ENCODE results near the gene G3BP2.

Gene G3BP2

GRCh38 chr4:75637827-75638226, 35.4 kb downstream of the G3BP2 start:
- no peak for DNase-seq (ENCODE audit: low spot score)

DNA sequence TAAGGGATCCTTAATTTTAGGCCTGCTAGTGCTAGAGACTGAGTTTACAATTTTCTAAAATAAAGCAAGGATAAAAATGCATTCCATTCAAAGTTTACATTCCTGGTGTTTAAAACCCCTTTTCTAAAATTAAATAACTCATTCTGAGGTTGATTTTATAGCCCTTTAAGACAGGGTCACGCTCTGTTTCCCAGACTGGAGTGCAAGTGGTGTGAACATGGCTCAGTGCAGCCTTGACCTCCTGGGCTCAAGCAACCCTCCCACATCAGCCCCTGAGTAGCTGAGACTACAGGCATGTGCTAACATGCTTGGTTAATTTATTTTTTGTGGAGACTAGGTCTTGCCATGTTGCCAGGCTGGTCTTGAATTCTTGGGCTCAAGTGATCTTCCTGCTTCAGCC, 36.0 kb downstream of the G3BP2 start:
- DNase-seq (ENCODE audit: low spot score) = no peak

GRCh38 chr4:75634951-75635350, 38.3 kb downstream of the G3BP2 start:
- DNase-seq (ENCODE audit: low spot score) = peak; percentile 11

- DNase-seq (ENCODE audit: low spot score) = no peak
These were observed 38.9 kb downstream of the G3BP2 start for GRCh38 chr4:75634281-75634680.

GRCh38 chr4:75633846-75634245, 39.4 kb downstream of the G3BP2 start:
- peak; percentile 14 for DNase-seq (ENCODE audit: low spot score)

GRCh38 chr4:75630937-75631329, 42.3 kb downstream of the G3BP2 start:
- no peak for DNase-seq (ENCODE audit: low spot score)

DNA sequence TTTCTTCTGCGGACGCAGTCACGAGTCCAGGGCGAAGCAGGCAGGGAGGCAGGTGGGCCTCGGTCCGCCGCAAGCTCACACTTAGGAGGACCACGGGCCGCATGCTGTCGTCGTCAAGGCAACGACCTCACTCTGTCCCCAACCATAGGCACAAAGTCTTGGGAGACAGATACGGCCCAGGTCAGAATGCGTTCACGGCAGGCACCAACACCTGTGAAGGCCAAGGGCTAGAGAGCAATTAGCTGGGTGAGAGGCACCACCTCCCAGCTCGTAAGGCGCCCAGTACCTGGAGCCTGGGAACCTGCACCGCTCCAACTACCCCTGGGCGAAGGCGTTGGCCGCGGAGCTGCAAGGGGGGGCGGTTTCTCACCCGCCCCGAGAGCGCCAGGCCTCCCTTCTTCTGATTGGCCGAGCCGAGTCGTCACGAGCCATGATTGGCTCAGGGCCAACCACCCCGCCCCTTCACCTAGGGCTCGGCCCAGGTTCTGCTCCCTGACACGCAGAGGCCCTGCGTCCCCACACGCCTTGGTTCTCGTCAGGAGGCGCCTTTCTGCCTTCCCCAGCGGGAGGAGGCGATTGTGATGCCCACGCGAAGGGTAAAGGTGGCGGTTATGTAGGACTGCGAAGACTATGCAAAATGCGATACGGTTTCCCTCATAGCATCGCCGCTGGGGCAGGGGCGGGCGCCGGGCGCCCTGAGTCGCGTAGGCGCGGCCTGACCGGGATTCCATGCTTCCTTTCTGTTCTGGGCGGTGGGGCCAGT, 42.9 kb downstream of the G3BP2 start, which contains the start of gene CDKL2:
Gene CDKL2 (minus strand): TSS at position 355 of the 763 bp plus-strand sequence. CDS start 4,540 bp downstream, outside the sequence.
- peak; percentile 58 for DNase-seq (ENCODE audit: low spot score)

GRCh38 chr4:75629239-75629638, 44.0 kb downstream of the G3BP2 start:
- DNase-seq (ENCODE audit: low spot score) = no peak

DNA sequence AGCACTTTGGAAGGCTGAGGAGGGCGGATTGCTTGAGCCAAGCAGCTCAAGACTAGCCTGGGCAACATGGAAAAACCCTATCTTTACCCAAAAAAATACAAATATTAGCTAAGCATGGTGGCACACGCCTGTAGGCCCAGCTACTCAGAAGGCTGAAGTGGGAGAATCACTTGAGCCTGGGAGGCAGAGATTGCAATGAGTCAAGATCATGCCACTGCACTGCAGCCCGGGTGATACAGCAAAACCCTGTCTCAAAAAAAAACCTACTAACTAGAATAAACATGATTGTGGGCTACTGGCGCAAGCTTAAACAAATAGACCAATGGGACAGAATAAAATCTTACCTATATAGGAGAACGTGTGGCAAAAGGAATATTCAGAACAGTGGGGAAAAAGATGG, 50.2 kb downstream of the G3BP2 start:
- DNase-seq (ENCODE audit: low spot score) = no peak

GRCh38 chr4:75621715-75622114, 51.5 kb downstream of the G3BP2 start:
- DNase-seq (ENCODE audit: low spot score) = no peak

DNA sequence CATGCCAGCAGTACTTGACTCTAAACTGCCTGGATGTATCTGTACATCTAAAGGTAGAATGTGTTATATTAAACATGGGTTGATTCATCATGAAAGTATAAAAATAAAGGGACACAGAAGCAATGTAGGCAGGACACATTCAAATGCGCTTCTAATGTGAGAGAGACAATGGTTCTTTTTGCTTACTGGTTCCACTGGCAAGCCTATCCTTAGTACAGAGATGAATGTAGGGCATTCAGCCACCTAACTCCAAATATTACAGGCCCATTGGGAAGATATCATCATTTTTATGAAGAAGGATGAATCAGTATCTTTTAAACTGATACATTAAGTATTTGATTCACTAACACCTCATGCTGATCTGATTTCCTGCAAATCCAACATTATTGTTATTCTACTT, 60.9 kb downstream of the G3BP2 start:
- no peak for DNase-seq (ENCODE audit: low spot score)

DNA sequence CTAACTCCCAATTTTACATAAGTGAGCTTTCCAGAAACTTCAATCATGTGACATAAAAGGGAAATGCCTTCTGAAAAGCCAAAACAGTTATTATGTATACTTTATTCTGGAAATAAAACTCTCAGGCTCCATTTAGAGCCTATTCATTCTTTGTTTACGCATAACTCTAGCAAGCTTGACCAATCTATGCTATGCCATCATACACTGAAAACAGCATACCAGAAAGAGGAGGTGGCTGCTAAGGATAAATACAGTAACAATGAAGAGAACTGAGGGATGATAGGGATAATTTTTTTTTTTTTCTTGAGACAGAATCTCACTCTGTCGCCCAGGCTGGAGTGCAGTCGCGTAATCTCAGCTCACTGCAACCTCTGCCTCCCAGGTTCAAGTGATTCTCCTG, 67.3 kb downstream of the G3BP2 start:
- DNase-seq (ENCODE audit: low spot score) = no peak

DNA sequence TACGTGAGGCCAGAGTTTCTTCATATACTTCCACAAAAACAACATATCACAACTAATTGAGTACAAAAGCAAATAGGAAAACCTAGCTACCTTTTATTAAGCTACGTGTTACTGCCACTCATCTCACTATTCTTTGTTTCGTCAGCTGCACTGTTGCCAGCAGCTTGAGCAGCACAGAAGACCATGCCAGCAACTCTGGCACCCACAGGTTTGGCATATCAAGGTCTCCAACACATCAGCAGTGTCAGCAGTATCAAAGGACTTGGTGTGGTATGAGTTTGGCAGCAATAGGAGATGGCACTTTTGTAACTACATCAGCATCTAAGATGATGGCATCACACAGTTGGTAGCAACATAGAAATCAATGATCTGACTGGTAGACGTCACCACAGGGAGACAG, 73.6 kb downstream of the G3BP2 start:
- DNase-seq (ENCODE audit: low spot score) = no peak

GRCh38 chr4:75598390-75598789, 74.8 kb downstream of the G3BP2 start:
- DNase-seq (ENCODE audit: low spot score) = peak; percentile 16

- DNase-seq (ENCODE audit: low spot score) = no peak
These were observed 77.2 kb downstream of the G3BP2 start for GRCh38 chr4:75596061-75596460.

DNA sequence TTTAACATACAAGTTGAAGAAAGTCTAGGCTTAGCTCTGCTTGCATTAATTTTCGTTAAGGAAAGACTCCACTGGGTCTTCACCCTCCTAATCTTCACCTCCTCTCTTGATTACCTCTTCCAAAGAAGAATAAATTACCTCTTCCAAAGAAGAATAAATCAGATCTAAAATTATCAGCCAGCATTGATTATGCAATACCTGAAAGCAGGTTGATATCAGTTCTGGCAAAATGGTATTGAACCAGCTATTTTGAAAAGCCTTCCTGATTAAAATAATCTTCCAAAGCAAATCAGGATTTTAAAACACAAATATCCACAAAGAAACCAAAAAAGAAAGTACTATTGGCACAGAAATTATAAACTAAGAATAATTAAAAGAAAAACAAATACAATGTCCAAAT, 79.8 kb downstream of the G3BP2 start:
- DNase-seq (ENCODE audit: low spot score) = no peak

Measured in hepatic stellate cell (primary cell).